Measurements from ENCODE around the gene AHCTF1. TPM values are rescaled to one million over a fixed set of nuclear protein-coding genes. Genes with fewer than 3 reads are reported as not detected.

Gene AHCTF1
- total RNA-seq, 1 donor from 2014 or later, result 62.1 TPM

- Mint-ChIP-seq H3K27me3 (ENCODE audit: insufficient read depth, low read depth) (peaks cover 8% of the 10 kb centered on the region), H3K27ac (no peak overlapping the region)
Observed at GRCh38 chr1:246794828-246795671, 136.7 kb downstream of the AHCTF1 start.

GRCh38 chr1:246794048-246794827 is 137.5 kb downstream of the AHCTF1 start:
- Mint-ChIP-seq H3K9me3 (no peaks in the 10 kb centered on the region), H3K27ac (no peak overlapping the region), H3K4me1 (peaks cover 29% of the 10 kb centered on the region), H3K27me3 (ENCODE audit: insufficient read depth, low read depth) (peaks cover 8% of the 10 kb centered on the region), H3K36me3 (peaks cover 1% of the 10 kb centered on the region), H3K4me3 (peak overlapping the region; percentile 66)
- Histone ChIP-seq H3F3A (ENCODE audit: low read depth) (no peaks in the 10 kb centered on the region), H2AFZ (replicated peaks) (no peak overlapping the region), H3K9me3 (ENCODE audit: low read depth) (no peaks in the 10 kb centered on the region), H3K27me3 (no peaks in the 10 kb centered on the region), H3K9ac (no peak overlapping the region), H3K4me3 (no peak overlapping the region), H3K4me2 (no peak overlapping the region), H3K4me1 (peaks cover 17% of the 10 kb centered on the region), H4K20me1 (ENCODE audit: low read depth) (no peaks in the 10 kb centered on the region), H3K36me3 (no peaks in the 10 kb centered on the region), H3K27ac (no peak overlapping the region), H3K79me2 (ENCODE audit: low read depth) (no peaks in the 10 kb centered on the region)
- DNase-seq (ENCODE audit: low spot score), result peak; percentile 26
- TF ChIP-seq EZH2 (IDR thresholded peaks at IDR 0.05) (no peak), CTCF (IDR thresholded peaks at IDR 0.05) (no peak), EZH2phosphoT487 (IDR thresholded peaks at IDR 0.05) (no peak)

More at GRCh38 chr1:246794828-246795671, 136.7 kb downstream of the AHCTF1 start:
- no peak overlapping the region for H3K4me3 ChIP-seq
- no peak overlapping the region for H3K9ac ChIP-seq
- H4K20me1 ChIP-seq (ENCODE audit: low read depth), result no peaks in the 10 kb centered on the region
- no peaks in the 10 kb centered on the region for H3K36me3 ChIP-seq
- no peaks in the 10 kb centered on the region for H3K9me3 ChIP-seq (ENCODE audit: low read depth)
- H3K4me3 Mint-ChIP-seq, result no peak overlapping the region
- no peak overlapping the region for H3K27ac ChIP-seq
- H3K4me1 ChIP-seq, result peaks cover 15% of the 10 kb centered on the region
- no peaks in the 10 kb centered on the region for H3K9me3 Mint-ChIP-seq
- H3K27me3 ChIP-seq, result no peaks in the 10 kb centered on the region
- no peaks in the 10 kb centered on the region for H3K36me3 Mint-ChIP-seq
- H3K79me2 ChIP-seq (ENCODE audit: low read depth), result no peaks in the 10 kb centered on the region
- H3F3A ChIP-seq (ENCODE audit: low read depth), result no peaks in the 10 kb centered on the region
- peaks cover 27% of the 10 kb centered on the region for H3K4me1 Mint-ChIP-seq
- no peak overlapping the region for H3K4me2 ChIP-seq
- H2AFZ ChIP-seq (replicated peaks), result no peak overlapping the region
- no peak for DNase-seq (ENCODE audit: low spot score)
- TF ChIP-seq EZH2phosphoT487 (IDR thresholded peaks at IDR 0.05), result no peak
- TF ChIP-seq CTCF (IDR thresholded peaks at IDR 0.05), result no peak
- TF ChIP-seq EZH2 (IDR thresholded peaks at IDR 0.05), result no peak

GRCh38 chr1:246793356-246793896 is 138.3 kb downstream of the AHCTF1 start:
- Histone ChIP-seq H2AFZ (replicated peaks) (no peak overlapping the region), H3K27me3 (no peaks in the 10 kb centered on the region), H3K4me2 (no peak overlapping the region), H3F3A (ENCODE audit: low read depth) (no peaks in the 10 kb centered on the region), H3K4me1 (peaks cover 23% of the 10 kb centered on the region), H3K9me3 (ENCODE audit: low read depth) (no peaks in the 10 kb centered on the region), H3K36me3 (no peaks in the 10 kb centered on the region), H3K9ac (no peak overlapping the region), H3K79me2 (ENCODE audit: low read depth) (no peaks in the 10 kb centered on the region), H4K20me1 (ENCODE audit: low read depth) (no peaks in the 10 kb centered on the region), H3K27ac (no peak overlapping the region), H3K4me3 (no peak overlapping the region)
- H3K9me3 Mint-ChIP-seq, result no peaks in the 10 kb centered on the region
- H3K36me3 Mint-ChIP-seq, result peaks cover 2% of the 10 kb centered on the region
- peak overlapping the region; percentile 90 for H3K27ac Mint-ChIP-seq
- no peak for DNase-seq (ENCODE audit: low spot score)
- peaks cover 33% of the 10 kb centered on the region for H3K4me1 Mint-ChIP-seq
- peaks cover 9% of the 10 kb centered on the region for H3K27me3 Mint-ChIP-seq (ENCODE audit: insufficient read depth, low read depth)
- no peak for TF ChIP-seq EZH2phosphoT487 (IDR thresholded peaks at IDR 0.05)
- no peak for TF ChIP-seq EZH2 (IDR thresholded peaks at IDR 0.05)
- no peak for TF ChIP-seq CTCF (IDR thresholded peaks at IDR 0.05)
- peak overlapping the region; percentile 64 for H3K4me3 Mint-ChIP-seq

Measured in neural progenitor cell (in vitro differentiated cells).